ENCODE measurements around the gene PPP2R2B.
A peak's percentile ranks its signal among the peaks of the same experiment; 100 is the strongest.
"Not testable (repeated sequence)": the region's sequence is repeated elsewhere in the genome, so short reads cannot be mapped to it uniquely, and the experiment has no call there.

The PPP2R2B gene

DNA sequence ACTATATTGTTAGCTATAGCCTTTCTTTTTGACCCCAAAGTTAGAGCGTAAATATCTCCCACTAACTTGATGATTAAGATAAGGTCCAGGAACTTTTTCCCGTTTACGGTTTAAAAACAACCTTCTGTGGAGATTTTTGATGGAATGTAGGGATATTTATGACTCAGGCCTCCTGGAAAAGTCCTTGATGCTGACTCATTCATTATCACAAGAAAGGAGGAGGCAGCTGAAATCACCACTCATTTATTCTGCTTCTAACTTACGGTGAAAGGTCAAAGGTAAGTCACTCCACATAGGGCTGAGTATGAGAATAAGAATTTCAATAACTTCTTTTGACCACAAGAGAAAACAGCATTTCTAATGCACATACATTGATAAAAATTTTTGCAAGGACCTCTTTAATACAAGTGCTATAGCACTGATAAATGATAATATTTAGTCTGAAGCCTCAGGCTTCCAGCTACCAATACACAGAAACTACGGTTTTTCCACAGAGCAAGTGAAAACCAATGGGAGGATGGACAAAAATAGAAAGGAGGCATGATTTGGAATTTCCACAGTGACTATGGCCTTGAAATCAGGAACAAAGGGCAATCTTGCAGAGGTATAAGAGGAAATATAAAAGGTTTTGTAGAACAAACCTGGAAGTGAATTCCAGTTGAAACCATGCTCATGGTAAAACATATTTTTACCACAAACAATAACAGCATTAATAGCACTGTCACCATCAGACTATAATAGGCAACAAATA, 146.5 kb downstream of the PPP2R2B start:
- no peaks in the 10 kb centered on the region for H3K79me1 ChIP-seq (replicated peaks; ENCODE audit: low read length, poor library complexity, severe bottlenecking)
- H3K27me3 ChIP-seq (ENCODE audit: control insufficient read depth in 1 of 2, insufficient read depth in 1 of 2, low read length in 2 of 2) = no peaks in the 10 kb centered on the region
- H3K9me3 ChIP-seq (ENCODE audit: control insufficient read depth, low read length) = peaks cover 14% of the 10 kb centered on the region
- H3K4me3 ChIP-seq (ENCODE audit: insufficient read depth in 1 of 2, low read depth in 1 of 2, low read length in 2 of 2) = no peak overlapping the region
- H3K18ac ChIP-seq (ENCODE audit: low read depth in 1 of 2, low read length in 2 of 2) = no peak overlapping the region
- H3K36me3 ChIP-seq (ENCODE audit: control insufficient read depth in 1 of 2, insufficient read depth in 2 of 2, low read depth in 1 of 2, low read length in 2 of 2) = no peaks in the 10 kb centered on the region
- H3K4me2 ChIP-seq (ENCODE audit: low read length, poor library complexity, severe bottlenecking) = no peak overlapping the region
- no peak overlapping the region for H2BK12ac ChIP-seq (ENCODE audit: low read length in 2 of 2)
- no peak overlapping the region for H2AK5ac ChIP-seq (ENCODE audit: low read length, severe bottlenecking)
- no peak overlapping the region for H3K4ac ChIP-seq (ENCODE audit: low read depth in 1 of 2, low read length in 2 of 2)
- no CpG with 5 or more reads among the region's 5 CpGs for WGBS
- no peak overlapping the region for H2AFZ ChIP-seq (ENCODE audit: low read depth, low read length)
- no peak overlapping the region for H4K91ac ChIP-seq (ENCODE audit: low read length)
- H3K23ac ChIP-seq (ENCODE audit: low read length in 2 of 2) = no peak overlapping the region
- no peak overlapping the region for H3K14ac ChIP-seq (ENCODE audit: low read length in 2 of 2)
- H3K4me1 ChIP-seq (ENCODE audit: control insufficient read depth, insufficient read depth, low read depth, low read length) = no peaks in the 10 kb centered on the region
- peak overlapping the region; percentile 58 for H3K9ac ChIP-seq (ENCODE audit: low read length)
- peak overlapping the region; percentile 95 for H3K27ac ChIP-seq (ENCODE audit: low read length, poor library complexity, severe bottlenecking)
- H4K8ac ChIP-seq (ENCODE audit: low read length) = no peak overlapping the region
- no peak overlapping the region for H2BK5ac ChIP-seq (ENCODE audit: low read depth, low read length, poor library complexity, severe bottlenecking)
- no peak overlapping the region for H2BK120ac ChIP-seq (ENCODE audit: low read depth, low read length)
- no peak overlapping the region for H2BK15ac ChIP-seq (ENCODE audit: low read depth, poor library complexity, severe bottlenecking)
- DNase-seq = peak; percentile 76

DNA sequence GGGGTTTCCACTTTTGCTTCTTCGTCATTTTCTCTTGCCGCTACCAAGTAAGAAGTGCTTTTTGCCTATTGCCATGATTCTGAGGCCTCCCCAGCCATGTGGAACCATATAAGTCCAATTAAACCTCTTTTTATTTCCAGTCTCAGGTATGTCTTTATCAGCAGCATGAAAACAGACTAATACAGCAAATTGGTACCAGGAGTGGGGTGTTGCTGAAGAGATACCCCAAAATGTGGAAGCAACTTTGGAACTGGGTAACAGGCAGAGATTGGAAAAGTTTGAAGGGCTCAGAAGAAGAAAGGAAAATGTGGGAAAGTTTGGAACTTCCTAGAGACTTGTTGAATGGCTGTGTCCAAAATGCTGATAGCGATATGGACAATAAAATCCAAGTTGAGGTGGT, 149.8 kb downstream of the PPP2R2B start:
- H2AFZ ChIP-seq (ENCODE audit: low read depth, low read length); H3K4me3 ChIP-seq (ENCODE audit: insufficient read depth in 1 of 2, low read depth in 1 of 2, low read length in 2 of 2); H2BK12ac ChIP-seq (ENCODE audit: low read length in 2 of 2); H2BK5ac ChIP-seq (ENCODE audit: low read depth, low read length, poor library complexity, severe bottlenecking); H2AK5ac ChIP-seq (ENCODE audit: low read length, severe bottlenecking); H3K9ac ChIP-seq (ENCODE audit: low read length); DNase-seq; H3K27me3 ChIP-seq (ENCODE audit: control insufficient read depth in 1 of 2, insufficient read depth in 1 of 2, low read length in 2 of 2); H2BK120ac ChIP-seq (ENCODE audit: low read depth, low read length); H2BK15ac ChIP-seq (ENCODE audit: low read depth, poor library complexity, severe bottlenecking); H3K18ac ChIP-seq (ENCODE audit: low read depth in 1 of 2, low read length in 2 of 2); H3K4me2 ChIP-seq (ENCODE audit: low read length, poor library complexity, severe bottlenecking); H3K4me1 ChIP-seq (ENCODE audit: control insufficient read depth, insufficient read depth, low read depth, low read length); H3K23ac ChIP-seq (ENCODE audit: low read length in 2 of 2); H3K79me1 ChIP-seq (replicated peaks; ENCODE audit: low read length, poor library complexity, severe bottlenecking); H4K8ac ChIP-seq (ENCODE audit: low read length); H3K14ac ChIP-seq (ENCODE audit: low read length in 2 of 2); H3K36me3 ChIP-seq (ENCODE audit: control insufficient read depth in 1 of 2, insufficient read depth in 2 of 2, low read depth in 1 of 2, low read length in 2 of 2); H4K91ac ChIP-seq (ENCODE audit: low read length); H3K27ac ChIP-seq (ENCODE audit: low read length, poor library complexity, severe bottlenecking); H3K4ac ChIP-seq (ENCODE audit: low read depth in 1 of 2, low read length in 2 of 2): not testable (repeated sequence)
- H3K9me3 ChIP-seq (ENCODE audit: control insufficient read depth, low read length) = peaks cover 14% of the 10 kb centered on the region
- 95% methylated on average over 3 of the region's 3 CpGs for WGBS

DNA sequence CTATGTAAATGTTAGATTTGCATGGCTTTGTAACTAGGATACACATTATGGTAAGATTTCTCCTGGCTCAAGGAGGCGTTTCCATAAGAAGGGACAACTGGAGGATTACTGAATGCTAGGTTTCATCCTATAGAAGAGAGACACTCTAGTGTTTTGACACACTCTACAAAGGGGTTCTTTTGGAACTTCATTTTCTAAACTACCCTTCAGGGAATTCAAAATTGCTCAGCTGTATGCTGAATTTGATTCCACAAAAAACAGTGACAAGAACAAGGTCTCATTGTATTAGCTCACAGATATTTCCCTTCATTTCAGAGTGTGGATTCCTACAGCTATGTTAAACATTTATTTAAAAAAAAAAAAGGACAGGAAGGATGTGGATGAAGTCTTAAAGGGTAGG, 151.7 kb downstream of the PPP2R2B start:
- Histone ChIP-seq H2BK15ac (ENCODE audit: low read depth, poor library complexity, severe bottlenecking) (no peak overlapping the region), H3K27ac (ENCODE audit: low read length, poor library complexity, severe bottlenecking) (no peak overlapping the region), H3K4me1 (ENCODE audit: control insufficient read depth, insufficient read depth, low read depth, low read length) (no peaks in the 10 kb centered on the region), H3K36me3 (ENCODE audit: control insufficient read depth in 1 of 2, insufficient read depth in 2 of 2, low read depth in 1 of 2, low read length in 2 of 2) (no peaks in the 10 kb centered on the region), H3K14ac (ENCODE audit: low read length in 2 of 2) (no peak overlapping the region), H3K79me1 (replicated peaks; ENCODE audit: low read length, poor library complexity, severe bottlenecking) (no peaks in the 10 kb centered on the region), H4K8ac (ENCODE audit: low read length) (no peak overlapping the region), H2AFZ (ENCODE audit: low read depth, low read length) (no peak overlapping the region), H3K27me3 (ENCODE audit: control insufficient read depth in 1 of 2, insufficient read depth in 1 of 2, low read length in 2 of 2) (no peaks in the 10 kb centered on the region), H3K23ac (ENCODE audit: low read length in 2 of 2) (no peak overlapping the region), H3K18ac (ENCODE audit: low read depth in 1 of 2, low read length in 2 of 2) (no peak overlapping the region), H2BK120ac (ENCODE audit: low read depth, low read length) (no peak overlapping the region), H4K91ac (ENCODE audit: low read length) (no peak overlapping the region), H3K4me2 (ENCODE audit: low read length, poor library complexity, severe bottlenecking) (no peak overlapping the region), H3K4me3 (ENCODE audit: insufficient read depth in 1 of 2, low read depth in 1 of 2, low read length in 2 of 2) (no peak overlapping the region), H2AK5ac (ENCODE audit: low read length, severe bottlenecking) (no peak overlapping the region), H2BK12ac (ENCODE audit: low read length in 2 of 2) (no peak overlapping the region), H3K9ac (ENCODE audit: low read length) (no peak overlapping the region), H3K4ac (ENCODE audit: low read depth in 1 of 2, low read length in 2 of 2) (no peak overlapping the region), H3K9me3 (ENCODE audit: control insufficient read depth, low read length) (peaks cover 14% of the 10 kb centered on the region), H2BK5ac (ENCODE audit: low read depth, low read length, poor library complexity, severe bottlenecking) (no peak overlapping the region)
- no CpG with 5 or more reads among the region's 1 CpG for WGBS
- DNase-seq = no peak

DNA sequence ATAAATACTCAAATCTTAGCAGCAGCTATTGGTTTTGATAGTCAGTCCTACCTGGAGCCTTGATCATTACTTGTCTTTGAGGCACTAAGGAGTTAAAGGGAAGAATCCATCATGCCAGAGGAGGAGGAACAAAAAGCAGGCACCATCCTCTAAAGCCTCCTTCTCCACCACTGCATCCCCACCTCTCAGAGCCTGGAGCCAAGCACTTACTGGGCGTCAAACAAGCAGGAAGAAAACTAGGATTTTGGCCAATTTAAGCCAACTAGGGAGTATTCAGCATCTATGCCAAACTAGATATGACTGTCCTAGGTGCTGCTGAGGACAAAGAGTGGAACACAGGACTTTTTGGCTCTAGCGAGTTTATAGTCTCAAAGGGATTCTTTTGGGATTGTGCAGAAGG, 152.5 kb downstream of the PPP2R2B start:
- Histone ChIP-seq H2BK5ac (ENCODE audit: low read depth, low read length, poor library complexity, severe bottlenecking) (no peak overlapping the region), H3K9ac (ENCODE audit: low read length) (no peak overlapping the region), H3K27me3 (ENCODE audit: control insufficient read depth in 1 of 2, insufficient read depth in 1 of 2, low read length in 2 of 2) (no peaks in the 10 kb centered on the region), H3K9me3 (ENCODE audit: control insufficient read depth, low read length) (peaks cover 14% of the 10 kb centered on the region), H2BK120ac (ENCODE audit: low read depth, low read length) (no peak overlapping the region), H3K4me2 (ENCODE audit: low read length, poor library complexity, severe bottlenecking) (no peak overlapping the region), H3K27ac (ENCODE audit: low read length, poor library complexity, severe bottlenecking) (no peak overlapping the region), H2AK5ac (ENCODE audit: low read length, severe bottlenecking) (no peak overlapping the region), H3K18ac (ENCODE audit: low read depth in 1 of 2, low read length in 2 of 2) (no peak overlapping the region), H2AFZ (ENCODE audit: low read depth, low read length) (no peak overlapping the region), H3K23ac (ENCODE audit: low read length in 2 of 2) (no peak overlapping the region), H3K4me3 (ENCODE audit: insufficient read depth in 1 of 2, low read depth in 1 of 2, low read length in 2 of 2) (no peak overlapping the region), H3K4me1 (ENCODE audit: control insufficient read depth, insufficient read depth, low read depth, low read length) (peaks cover 2% of the 10 kb centered on the region), H3K36me3 (ENCODE audit: control insufficient read depth in 1 of 2, insufficient read depth in 2 of 2, low read depth in 1 of 2, low read length in 2 of 2) (no peaks in the 10 kb centered on the region), H3K14ac (ENCODE audit: low read length in 2 of 2) (no peak overlapping the region), H3K4ac (ENCODE audit: low read depth in 1 of 2, low read length in 2 of 2) (no peak overlapping the region), H4K8ac (ENCODE audit: low read length) (no peak overlapping the region), H4K91ac (ENCODE audit: low read length) (no peak overlapping the region), H2BK12ac (ENCODE audit: low read length in 2 of 2) (no peak overlapping the region), H2BK15ac (ENCODE audit: low read depth, poor library complexity, severe bottlenecking) (no peak overlapping the region), H3K79me1 (replicated peaks; ENCODE audit: low read length, poor library complexity, severe bottlenecking) (no peaks in the 10 kb centered on the region)
- 100% methylated on average over 1 of the region's 2 CpGs for WGBS
- no peak for DNase-seq

Measured in mesenchymal stem cell (in vitro differentiated cells and primary cell).